ENCODE data around the gene RNF149. TPM values are rescaled to one million over a fixed set of nuclear protein-coding genes. Genes with fewer than 3 reads are reported as not detected.
"Not testable (repeated sequence)": the region's sequence is repeated elsewhere in the genome, so short reads cannot be mapped to it uniquely, and the experiment has no call there.

RNF149 gene
- total RNA-seq, 1 experiment from 2014 or later: 2.0 TPM

GRCh38 chr2:101253013-101253702 is 55.3 kb downstream of the RNF149 start:
- peak overlapping the region; percentile 71 for H3K4me2 ChIP-seq (ENCODE audit: low read depth, low read length, poor library complexity, severe bottlenecking)
- no peaks in the 10 kb centered on the region for H3K9me2 ChIP-seq (replicated peaks; ENCODE audit: insufficient read depth, low read length)
- H3K36me3 ChIP-seq (ENCODE audit: insufficient read depth, low read length): peaks cover 4% of the 10 kb centered on the region; the same call in 1 of the 2 replicates
- no peaks in the 10 kb centered on the region for H3K9me3 ChIP-seq (ENCODE audit: low read length)
- peak overlapping the region; percentile 82 for H3K4me3 ChIP-seq (ENCODE audit: low read length)
- peak overlapping the region; percentile 91 for H2AFZ ChIP-seq (ENCODE audit: low read length)
- peaks cover 19% of the 10 kb centered on the region; the same call in 1 of the 2 replicates for H4K20me1 ChIP-seq (ENCODE audit: insufficient read depth, low read depth, low read length)
- H3K27me3 ChIP-seq (ENCODE audit: low read length): no peaks in the 10 kb centered on the region
- H3K27ac ChIP-seq (ENCODE audit: low read length): peak overlapping the region; percentile 67
- peaks cover 19% of the 10 kb centered on the region for H3K4me1 ChIP-seq (ENCODE audit: low read length)
- H3K79me2 ChIP-seq (ENCODE audit: low read length): peaks cover 46% of the 10 kb centered on the region
- DNase-seq: peak; percentile 85
- peak overlapping the region; percentile 99 for H3K9ac ChIP-seq (ENCODE audit: low read length)

GRCh38 chr2:101252408-101253012 is 56.0 kb downstream of the RNF149 start, which contains the start of gene CNOT11:
TSS of gene CNOT11 (plus strand) at chr2:101252886. CDS start at chr2:101252965, 79 bp downstream.
- peak; percentile 100 for DNase-seq

DNA sequence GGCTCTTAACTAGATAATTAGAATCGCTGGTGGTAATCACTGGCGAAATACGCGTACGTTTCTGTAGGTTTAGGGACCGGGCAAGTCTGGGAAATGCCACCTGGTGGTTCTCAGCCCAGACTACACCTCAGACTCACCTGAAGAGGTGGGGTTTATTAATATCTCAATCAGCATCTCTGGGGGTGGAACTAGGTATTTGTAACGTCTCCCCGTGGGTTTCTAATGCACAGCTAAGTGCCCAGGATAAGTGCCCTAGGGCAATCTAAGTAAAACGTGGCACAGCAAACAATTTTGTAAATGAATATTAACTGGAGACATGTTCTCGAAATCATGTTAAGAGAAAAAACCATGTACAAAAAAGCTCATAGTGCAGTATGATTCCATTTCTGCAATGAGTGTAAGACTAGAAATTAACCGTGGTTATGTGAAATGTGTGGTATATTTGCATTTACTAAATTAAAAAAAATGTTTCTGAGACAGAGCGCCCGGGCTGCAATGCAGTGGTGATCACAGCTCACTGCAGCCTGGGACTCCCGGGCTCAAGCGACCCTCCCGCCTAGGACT is 56.6 kb downstream of the RNF149 start:
- no peaks in the 10 kb centered on the region for H3K36me3 ChIP-seq (ENCODE audit: insufficient read depth, low read length)
- H2AFZ ChIP-seq (ENCODE audit: low read length): peak overlapping the region; percentile 99
- peak overlapping the region; percentile 72 for H3K9ac ChIP-seq (ENCODE audit: low read length)
- peak overlapping the region; percentile 82 for H3K4me3 ChIP-seq (ENCODE audit: low read length)
- H3K9me2 ChIP-seq (replicated peaks; ENCODE audit: insufficient read depth, low read length): no peaks in the 10 kb centered on the region
- H3K27ac ChIP-seq (ENCODE audit: low read length): peak overlapping the region; percentile 52; the same call in 1 of the 2 replicates
- H4K20me1 ChIP-seq (ENCODE audit: insufficient read depth, low read depth, low read length): peaks cover 19% of the 10 kb centered on the region; the same call in 1 of the 2 replicates
- peaks cover 38% of the 10 kb centered on the region for H3K79me2 ChIP-seq (ENCODE audit: low read length)
- H3K4me2 ChIP-seq (ENCODE audit: low read depth, low read length, poor library complexity, severe bottlenecking): peak overlapping the region; percentile 99
- H3K9me3 ChIP-seq (ENCODE audit: low read length): no peaks in the 10 kb centered on the region
- H3K4me1 ChIP-seq (ENCODE audit: low read length): peaks cover 19% of the 10 kb centered on the region
- H3K27me3 ChIP-seq (ENCODE audit: low read length): no peaks in the 10 kb centered on the region
- DNase-seq: peak; percentile 64

More at GRCh38 chr2:101252408-101253012, 56.0 kb downstream of the RNF149 start, which contains the start of gene CNOT11:
- Histone ChIP-seq H3K27me3 (ENCODE audit: low read length) (no peaks in the 10 kb centered on the region), H4K20me1 (ENCODE audit: insufficient read depth, low read depth, low read length) (peaks cover 19% of the 10 kb centered on the region; the same call in 1 of the 2 replicates), H3K4me3 (ENCODE audit: low read length) (peak within 1 kb of the TSS; percentile 82), H2AFZ (ENCODE audit: low read length) (peak within 1 kb of the TSS; percentile 99), H3K9ac (ENCODE audit: low read length) (peak within 1 kb of the TSS; percentile 99), H3K79me2 (ENCODE audit: low read length) (peaks cover 40% of the 10 kb centered on the region), H3K4me2 (ENCODE audit: low read depth, low read length, poor library complexity, severe bottlenecking) (peak within 1 kb of the TSS; percentile 99), H3K36me3 (ENCODE audit: insufficient read depth, low read length) (no peaks in the 10 kb centered on the region), H3K4me1 (ENCODE audit: low read length) (peaks cover 19% of the 10 kb centered on the region), H3K9me2 (replicated peaks; ENCODE audit: insufficient read depth, low read length) (no peaks in the 10 kb centered on the region), H3K27ac (ENCODE audit: low read length) (peak within 1 kb of the TSS; percentile 67), H3K9me3 (ENCODE audit: low read length) (no peaks in the 10 kb centered on the region)

DNA sequence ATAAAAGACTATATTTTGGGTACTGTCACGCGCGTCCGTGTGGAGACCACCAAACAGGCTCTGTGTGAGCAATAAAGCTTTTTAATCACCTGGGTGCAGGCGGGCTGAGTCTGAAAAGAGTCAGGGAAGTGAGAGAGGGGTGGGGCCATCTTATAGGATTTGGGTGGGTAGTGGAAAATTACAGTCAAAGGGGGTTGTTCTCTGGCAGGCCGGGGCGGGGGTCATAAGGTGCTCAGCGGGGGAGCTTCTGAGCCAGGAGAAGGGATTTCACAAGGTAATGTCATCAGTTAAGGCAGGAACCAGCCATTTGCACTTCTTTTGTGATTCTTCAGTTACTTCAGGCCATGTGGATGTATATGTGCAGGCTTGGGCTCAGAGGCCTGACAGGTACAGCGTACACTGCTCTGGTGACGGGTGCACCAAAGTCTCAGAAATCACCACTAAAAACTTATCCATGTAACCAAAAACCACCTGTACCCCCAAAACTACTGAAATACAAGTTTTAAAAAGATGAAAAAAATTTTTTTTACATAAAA is 57.2 kb downstream of the RNF149 start:
- H3K9ac ChIP-seq (ENCODE audit: low read length); H3K27ac ChIP-seq (ENCODE audit: low read length); H3K4me3 ChIP-seq (ENCODE audit: low read length); H3K9me3 ChIP-seq (ENCODE audit: low read length); H3K27me3 ChIP-seq (ENCODE audit: low read length); H2AFZ ChIP-seq (ENCODE audit: low read length); H3K9me2 ChIP-seq (replicated peaks; ENCODE audit: insufficient read depth, low read length); H3K36me3 ChIP-seq (ENCODE audit: insufficient read depth, low read length); DNase-seq: not testable (repeated sequence)
- Histone ChIP-seq H4K20me1 (ENCODE audit: insufficient read depth, low read depth, low read length) (peaks cover 19% of the 10 kb centered on the region; the same call in 1 of the 2 replicates), H3K79me2 (ENCODE audit: low read length) (peaks cover 34% of the 10 kb centered on the region), H3K4me2 (ENCODE audit: low read depth, low read length, poor library complexity, severe bottlenecking) (peak overlapping the region; percentile 99), H3K4me1 (ENCODE audit: low read length) (peaks cover 19% of the 10 kb centered on the region)

GRCh38 chr2:101249826-101250225 is 58.7 kb downstream of the RNF149 start:
- Histone ChIP-seq H3K79me2 (ENCODE audit: low read length) (peaks cover 19% of the 10 kb centered on the region), H3K9me3 (ENCODE audit: low read length) (no peaks in the 10 kb centered on the region), H3K4me1 (ENCODE audit: low read length) (peaks cover 18% of the 10 kb centered on the region), H3K27ac (ENCODE audit: low read length) (no peak overlapping the region), H2AFZ (ENCODE audit: low read length) (no peak overlapping the region), H3K4me2 (ENCODE audit: low read depth, low read length, poor library complexity, severe bottlenecking) (no peak overlapping the region), H3K9ac (ENCODE audit: low read length) (no peak overlapping the region), H4K20me1 (ENCODE audit: insufficient read depth, low read depth, low read length) (peaks cover 14% of the 10 kb centered on the region; the same call in 1 of the 2 replicates), H3K36me3 (ENCODE audit: insufficient read depth, low read length) (no peaks in the 10 kb centered on the region), H3K27me3 (ENCODE audit: low read length) (no peaks in the 10 kb centered on the region), H3K4me3 (ENCODE audit: low read length) (no peak overlapping the region), H3K9me2 (replicated peaks; ENCODE audit: insufficient read depth, low read length) (no peaks in the 10 kb centered on the region)
- no peak for DNase-seq

GRCh38 chr2:101248756-101249155 is 59.7 kb downstream of the RNF149 start:
- H4K20me1 ChIP-seq (ENCODE audit: insufficient read depth, low read depth, low read length); H3K79me2 ChIP-seq (ENCODE audit: low read length); DNase-seq; H3K9ac ChIP-seq (ENCODE audit: low read length); H3K4me2 ChIP-seq (ENCODE audit: low read depth, low read length, poor library complexity, severe bottlenecking); H3K27ac ChIP-seq (ENCODE audit: low read length); H3K36me3 ChIP-seq (ENCODE audit: insufficient read depth, low read length); H2AFZ ChIP-seq (ENCODE audit: low read length); H3K9me3 ChIP-seq (ENCODE audit: low read length); H3K9me2 ChIP-seq (replicated peaks; ENCODE audit: insufficient read depth, low read length); H3K27me3 ChIP-seq (ENCODE audit: low read length); H3K4me3 ChIP-seq (ENCODE audit: low read length); H3K4me1 ChIP-seq (ENCODE audit: low read length): not testable (repeated sequence)

GRCh38 chr2:101245468-101245867 is 63.0 kb downstream of the RNF149 start:
- H3K4me2 ChIP-seq (ENCODE audit: low read depth, low read length, poor library complexity, severe bottlenecking); H3K27ac ChIP-seq (ENCODE audit: low read length); H2AFZ ChIP-seq (ENCODE audit: low read length); H3K79me2 ChIP-seq (ENCODE audit: low read length); H3K36me3 ChIP-seq (ENCODE audit: insufficient read depth, low read length); DNase-seq; H3K9me2 ChIP-seq (replicated peaks; ENCODE audit: insufficient read depth, low read length); H4K20me1 ChIP-seq (ENCODE audit: insufficient read depth, low read depth, low read length); H3K9ac ChIP-seq (ENCODE audit: low read length); H3K4me1 ChIP-seq (ENCODE audit: low read length); H3K4me3 ChIP-seq (ENCODE audit: low read length); H3K27me3 ChIP-seq (ENCODE audit: low read length); H3K9me3 ChIP-seq (ENCODE audit: low read length): not testable (repeated sequence)

GRCh38 chr2:101244899-101245298 is 63.6 kb downstream of the RNF149 start:
- H2AFZ ChIP-seq (ENCODE audit: low read length); H3K9me3 ChIP-seq (ENCODE audit: low read length); H3K79me2 ChIP-seq (ENCODE audit: low read length); DNase-seq; H3K4me3 ChIP-seq (ENCODE audit: low read length); H4K20me1 ChIP-seq (ENCODE audit: insufficient read depth, low read depth, low read length); H3K27me3 ChIP-seq (ENCODE audit: low read length); H3K9ac ChIP-seq (ENCODE audit: low read length); H3K9me2 ChIP-seq (replicated peaks; ENCODE audit: insufficient read depth, low read length); H3K4me1 ChIP-seq (ENCODE audit: low read length); H3K36me3 ChIP-seq (ENCODE audit: insufficient read depth, low read length); H3K27ac ChIP-seq (ENCODE audit: low read length); H3K4me2 ChIP-seq (ENCODE audit: low read depth, low read length, poor library complexity, severe bottlenecking): not testable (repeated sequence)

Data from Karpas-422 (cell line).